ENCODE results near the gene UBE2G2. TPM values are rescaled to one million over a fixed set of nuclear protein-coding genes. Genes with fewer than 3 reads are reported as not detected.

UBE2G2 gene
- total RNA-seq, 1 experiment from 2014 or later, result 117 TPM

GRCh38 chr21:44748621-44749020, 53.0 kb downstream of the UBE2G2 start (continued):
- TF ChIP-seq ZNF396 (CRISPR knock-in tag; IDR thresholded peaks at IDR 0.05; ENCODE audit: borderline replicate concordance) (no peak), SOX15 (CRISPR knock-in tag; IDR thresholded peaks at IDR 0.05) (no peak), HMGA2 (CRISPR knock-in tag; IDR thresholded peaks at IDR 0.05) (no peak), SMAD4 (CRISPR knock-in tag; IDR thresholded peaks at IDR 0.05) (no peak), FOXP4 (CRISPR knock-in tag; IDR thresholded peaks at IDR 0.05) (no peak), ZNF423 (CRISPR knock-in tag; IDR thresholded peaks at IDR 0.05) (peak; percentile 47; the same call in 1 of the 2 replicates), GABPB1 (CRISPR knock-in tag; IDR thresholded peaks at IDR 0.05) (no peak), CREB1 (CRISPR knock-in tag; IDR thresholded peaks at IDR 0.05) (no peak), OVOL2 (CRISPR knock-in tag; IDR thresholded peaks at IDR 0.05; ENCODE audit: borderline replicate concordance) (no peak), NFATC4 (CRISPR knock-in tag; IDR thresholded peaks at IDR 0.05) (no peak), MXD4 (CRISPR knock-in tag; IDR thresholded peaks at IDR 0.05; ENCODE audit: borderline replicate concordance) (no peak), SMAD3 (CRISPR knock-in tag; IDR thresholded peaks at IDR 0.05; ENCODE audit: borderline replicate concordance) (no peak), SP1 (CRISPR knock-in tag; conservative IDR thresholded peaks at IDR 0.05) (0 out of 2 replicates have a peak, but pooled peaks have one; percentile 30), AR (CRISPR knock-in tag; IDR thresholded peaks at IDR 0.05) (no peak), CREM (CRISPR knock-in tag; IDR thresholded peaks at IDR 0.05) (no peak), ESRRA (CRISPR knock-in tag; IDR thresholded peaks at IDR 0.05; ENCODE audit: borderline replicate concordance) (no peak), E2F5 (CRISPR knock-in tag; IDR thresholded peaks at IDR 0.05) (no peak), NR3C1 (CRISPR knock-in tag; conservative IDR thresholded peaks at IDR 0.05; ENCODE audit: low read depth) (0 out of 2 replicates have a peak, but pooled peaks have one; percentile 27), RELA (CRISPR knock-in tag; IDR thresholded peaks at IDR 0.05; ENCODE audit: borderline replicate concordance) (no peak), ZMAT4 (CRISPR knock-in tag; IDR thresholded peaks at IDR 0.05) (no peak), AFF4 (CRISPR knock-in tag; IDR thresholded peaks at IDR 0.05; ENCODE audit: borderline replicate concordance) (0 out of 2 replicates have a peak, but pooled peaks have one; percentile 55)
- TF ChIP-seq, protein P1, sequence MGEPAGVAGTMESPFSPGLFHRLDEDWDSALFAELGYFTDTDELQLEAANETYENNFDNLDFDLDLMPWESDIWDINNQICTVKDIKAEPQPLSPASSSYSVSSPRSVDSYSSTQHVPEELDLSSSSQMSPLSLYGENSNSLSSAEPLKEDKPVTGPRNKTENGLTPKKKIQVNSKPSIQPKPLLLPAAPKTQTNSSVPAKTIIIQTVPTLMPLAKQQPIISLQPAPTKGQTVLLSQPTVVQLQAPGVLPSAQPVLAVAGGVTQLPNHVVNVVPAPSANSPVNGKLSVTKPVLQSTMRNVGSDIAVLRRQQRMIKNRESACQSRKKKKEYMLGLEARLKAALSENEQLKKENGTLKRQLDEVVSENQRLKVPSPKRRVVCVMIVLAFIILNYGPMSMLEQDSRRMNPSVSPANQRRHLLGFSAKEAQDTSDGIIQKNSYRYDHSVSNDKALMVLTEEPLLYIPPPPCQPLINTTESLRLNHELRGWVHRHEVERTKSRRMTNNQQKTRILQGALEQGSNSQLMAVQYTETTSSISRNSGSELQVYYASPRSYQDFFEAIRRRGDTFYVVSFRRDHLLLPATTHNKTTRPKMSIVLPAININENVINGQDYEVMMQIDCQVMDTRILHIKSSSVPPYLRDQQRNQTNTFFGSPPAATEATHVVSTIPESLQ (CRISPR knock-in tag; IDR thresholded peaks at IDR 0.05), result no peak
- TF ChIP-seq, protein P2, sequence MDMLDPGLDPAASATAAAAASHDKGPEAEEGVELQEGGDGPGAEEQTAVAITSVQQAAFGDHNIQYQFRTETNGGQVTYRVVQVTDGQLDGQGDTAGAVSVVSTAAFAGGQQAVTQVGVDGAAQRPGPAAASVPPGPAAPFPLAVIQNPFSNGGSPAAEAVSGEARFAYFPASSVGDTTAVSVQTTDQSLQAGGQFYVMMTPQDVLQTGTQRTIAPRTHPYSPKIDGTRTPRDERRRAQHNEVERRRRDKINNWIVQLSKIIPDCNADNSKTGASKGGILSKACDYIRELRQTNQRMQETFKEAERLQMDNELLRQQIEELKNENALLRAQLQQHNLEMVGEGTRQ (CRISPR knock-in tag; IDR thresholded peaks at IDR 0.05), result 0 out of 2 replicates have a peak, but pooled peaks have one; percentile 26
